Neural cell (in vitro differentiated cells): ENCODE measurements around the gene TAB2.

Experiments
- CTCF ChIP-seq: fragments of 450-650 bp; IDR thresholded peaks from 2 replicates; pipeline ENCODE4 v1.5.1; 2014; ENCODE audit warnings: antibody characterized with exemption, mild to moderate bottlenecking, moderate library complexity; ENCODE audit not compliant: poor library complexity, severe bottlenecking
- EZH2 ChIP-seq: fragments of 200-600, 300-800 bp; shearing (Covaris generic), sonication (generic); IDR thresholded peaks from 2 replicates; pipeline ENCODE4 v1.6.1; 2014; ENCODE audit warnings: antibody characterized with exemption, low read length, borderline replicate concordance, mild to moderate bottlenecking; ENCODE audit not compliant: insufficient read depth, poor library complexity, severe bottlenecking
- MXI1 ChIP-seq: fragments of 450-650 bp; conservative IDR thresholded peaks from 2 replicates; pipeline ENCODE4 v1.6.1; 2014; ENCODE audit warnings: antibody characterized with exemption, mild to moderate bottlenecking; ENCODE audit not compliant: poor library complexity, severe bottlenecking
- POLR2AphosphoS5 ChIP-seq: IDR thresholded peaks from 2 replicates; pipeline ENCODE4 v1.6.1; 2012
- REST ChIP-seq: IDR thresholded peaks from 2 replicates; pipeline ENCODE4 v1.6.1; 2012; ENCODE audit warnings: borderline replicate concordance

- no peak for TF ChIP-seq CTCF
- no peak for TF ChIP-seq EZH2
- no peak for TF ChIP-seq MXI1
- no peak for TF ChIP-seq REST
- no peak for TF ChIP-seq POLR2AphosphoS5
These were observed 1.9 kb downstream of the TAB2 start for GRCh38 chr6:149319422-149319821.
